OCI-LY3 (cell line): ENCODE data around the gene PRKCE.

Experiments
- CTCF ChIP-seq: fragments of 200-600, 300-600 bp; sonication (generic); IDR thresholded peaks from 2 replicates; pipeline ENCODE4 v1.5.1; 2014; ENCODE audit warnings: antibody characterized with exemption, low read length, low read depth
- EZH2phosphoT487 ChIP-seq: fragments of 200-600 bp; shearing (Covaris generic); IDR thresholded peaks from 2 replicates; pipeline ENCODE4 v1.6.1; 2018; ENCODE audit warnings: antibody characterized with exemption, mixed run types, low read depth

DNA sequence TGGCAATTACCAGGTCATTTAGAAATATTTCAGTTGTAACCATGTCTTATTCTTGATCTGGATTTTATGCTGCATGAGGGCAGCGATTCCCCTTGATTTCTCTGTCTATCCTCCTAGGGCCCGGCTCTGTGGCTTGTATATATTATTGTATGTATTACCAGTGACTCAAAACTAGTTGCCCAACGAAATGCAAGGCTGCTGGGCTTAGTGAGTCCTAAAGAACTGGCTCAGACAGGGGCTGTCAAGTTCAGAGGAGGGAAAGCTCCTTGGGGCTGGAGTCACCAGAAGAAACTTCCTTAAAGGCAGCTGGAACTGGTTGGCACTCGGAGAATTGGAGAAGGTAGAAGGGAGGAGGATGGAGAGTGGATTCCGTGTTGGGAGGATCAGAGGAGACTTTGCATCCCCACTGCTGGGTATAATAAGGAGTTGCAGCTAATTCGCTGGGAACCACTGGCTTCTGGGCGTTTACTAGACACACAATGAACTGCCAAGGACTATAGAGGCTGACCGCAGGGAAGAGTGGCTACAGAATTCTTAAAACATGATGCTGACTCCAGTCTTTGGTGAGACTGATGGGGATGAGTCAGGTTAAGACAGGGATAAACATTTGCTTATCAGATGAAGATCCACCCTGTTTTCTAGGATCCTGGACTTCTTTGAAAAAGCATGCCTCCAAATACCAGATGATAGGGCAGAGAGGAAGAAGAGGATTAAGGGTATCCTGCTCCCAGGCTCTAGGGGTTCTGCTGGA, 104.3 kb downstream of the PRKCE start:
- TF ChIP-seq CTCF (no peak), EZH2phosphoT487 (no peak)
